PC-9 (cell line): ENCODE results near the gene HTR3D. TPM values are rescaled to one million over a fixed set of nuclear protein-coding genes. Genes with fewer than 3 reads are reported as not detected.

Experiments used
- BruUV-seq: library from RNA; stranded (reverse); fragments of 400-500 nt; replicated peaks from 2 replicates; lab custom pipeline; 2021; lab: Mats Ljungman, UMichigan
- CTCF ChIA-PET: fragments of 300-600 bp; sonication (Branson Sonifier 250); formaldehyde crosslinking; loops from one replicate; lab custom pipeline; 2022; ENCODE audit warnings: antibody characterized with exemption; lab: Charles Lee
- POLR2A ChIA-PET: fragments of 300-600 bp; sonication (Branson Sonifier 250); formaldehyde crosslinking; loops from one replicate; lab custom pipeline; 2022; ENCODE audit warnings: antibody characterized with exemption; ENCODE audit not compliant: unreplicated experiment; lab: Charles Lee
- DNase-seq, 2 experiments: peaks; one replicate each; pipeline versions ENCODE4 v3.0.0 to v3.0.0-alpha.2; 2015 to 2022; ENCODE audit warnings: mixed read lengths in 1 of 2
- H2AFZ ChIP-seq: fragments of 200-600 bp; sonication (generic); 2 replicates; pipeline ENCODE4 v1.8.1; 2017; ENCODE audit warnings: antibody characterized with exemption
- H3F3A ChIP-seq: fragments of 200-600 bp; sonication (generic); 2 replicates; pipeline ENCODE4 v1.8.1; 2017; ENCODE audit warnings: antibody characterized with exemption, mild to moderate bottlenecking, low read depth; ENCODE audit not compliant: insufficient read depth
- H3K27ac ChIP-seq: fragments of 200-600 bp; sonication (generic); 2 replicates; pipeline ENCODE4 v1.6.1; 2016; ENCODE audit warnings: mixed run types
- H3K27me3 ChIP-seq: fragments of 200-600 bp; sonication (generic); 2 replicates; pipeline ENCODE4 v1.6.1; 2016; ENCODE audit warnings: low read depth, mixed run types; ENCODE audit not compliant: insufficient read depth
- H3K36me3 ChIP-seq: fragments of 200-600 bp; sonication (generic); 2 replicates; pipeline ENCODE4 v1.6.1; 2016; ENCODE audit warnings: low read depth, mixed run types
- H3K4me1 ChIP-seq: fragments of 200-600 bp; sonication (generic); replicated peaks from 2 replicates; pipeline ENCODE4 v1.6.1; 2016; ENCODE audit warnings: mixed run types; ENCODE audit not compliant: insufficient read depth
- H3K4me2 ChIP-seq: fragments of 200-600 bp; sonication (generic); 2 replicates; pipeline ENCODE4 v1.6.1; 2017; ENCODE audit warnings: mixed run types
- H3K4me3 ChIP-seq: fragments of 200-600 bp; sonication (generic); 2 replicates; pipeline ENCODE4 v1.6.1; 2016; ENCODE audit warnings: mixed run types
- H3K79me2 ChIP-seq: fragments of 200-600 bp; sonication (generic); 2 replicates; pipeline ENCODE4 v1.6.1; 2017; ENCODE audit warnings: low read depth, mixed run types
- H3K9me2 ChIP-seq: fragments of 200-600 bp; sonication (generic); 2 replicates; pipeline ENCODE4 v1.8.1; 2017; ENCODE audit warnings: mild to moderate bottlenecking; ENCODE audit not compliant: insufficient read depth
- H3K9me3 ChIP-seq: fragments of 200-600 bp; sonication (generic); 2 replicates; pipeline ENCODE4 v1.8.1; 2016; ENCODE audit warnings: low read depth; ENCODE audit not compliant: insufficient read depth
- H4K20me1 ChIP-seq: fragments of 200-600 bp; sonication (generic); 2 replicates; pipeline ENCODE4 v1.8.1; 2017; ENCODE audit not compliant: insufficient read depth
- EZH2 ChIP-seq: fragments of 200-600 bp; sonication (generic); IDR thresholded peaks from 2 replicates; pipeline ENCODE4 v1.8.0; 2017; ENCODE audit warnings: antibody characterized with exemption, low read depth
- intact Hi-C: fragments of 100-400 bp; cut with micrococcal nuclease; formaldehyde crosslinking; loops from one replicate; pipeline ENCODE4 v1.10.0; 2022; ENCODE audit not compliant: unreplicated experiment
- total RNA-seq: library from RNA; stranded (reverse); gene quantifications from 2 replicates; pipeline ENCODE4 v1.2.3, GENCODE V29; 2021
- TF ChIP-seq, protein P1 (sequence below): fragments of 200-600 bp; sonication (generic); conservative IDR thresholded peaks from 2 replicates; pipeline ENCODE4 v1.6.1; 2017; ENCODE audit warnings: mixed run types, antibody characterized with exemption, mild to moderate bottlenecking, moderate library complexity

Gene HTR3D
- total RNA-seq, 1 experiment from 2014 or later: not detected

DNA sequence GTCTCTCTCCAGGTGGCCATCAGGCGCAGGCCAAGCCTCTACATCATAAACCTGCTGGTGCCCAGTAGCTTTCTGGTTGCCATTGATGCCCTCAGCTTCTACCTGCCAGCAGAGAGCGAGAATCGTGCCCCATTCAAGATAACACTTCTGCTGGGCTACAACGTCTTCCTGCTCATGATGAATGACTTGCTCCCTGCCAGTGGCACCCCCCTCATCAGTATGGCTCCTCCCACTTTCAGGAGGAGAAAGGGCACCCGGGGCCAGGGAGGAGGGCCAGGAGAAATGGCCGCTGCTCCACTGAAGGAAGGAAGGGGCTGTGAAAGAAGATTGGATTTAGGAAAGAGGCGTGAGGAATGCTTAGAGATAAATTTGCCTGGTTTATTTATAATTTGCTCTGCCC, 27.9 kb downstream of the HTR3D start:
- no peaks in the 10 kb centered on the region for H3K79me2 ChIP-seq
- no peak overlapping the region for H3K27ac ChIP-seq
- no peak for DNase-seq
- H3F3A ChIP-seq: no peaks in the 10 kb centered on the region
- no peak for TF ChIP-seq EZH2
- TF ChIP-seq, protein P1, sequence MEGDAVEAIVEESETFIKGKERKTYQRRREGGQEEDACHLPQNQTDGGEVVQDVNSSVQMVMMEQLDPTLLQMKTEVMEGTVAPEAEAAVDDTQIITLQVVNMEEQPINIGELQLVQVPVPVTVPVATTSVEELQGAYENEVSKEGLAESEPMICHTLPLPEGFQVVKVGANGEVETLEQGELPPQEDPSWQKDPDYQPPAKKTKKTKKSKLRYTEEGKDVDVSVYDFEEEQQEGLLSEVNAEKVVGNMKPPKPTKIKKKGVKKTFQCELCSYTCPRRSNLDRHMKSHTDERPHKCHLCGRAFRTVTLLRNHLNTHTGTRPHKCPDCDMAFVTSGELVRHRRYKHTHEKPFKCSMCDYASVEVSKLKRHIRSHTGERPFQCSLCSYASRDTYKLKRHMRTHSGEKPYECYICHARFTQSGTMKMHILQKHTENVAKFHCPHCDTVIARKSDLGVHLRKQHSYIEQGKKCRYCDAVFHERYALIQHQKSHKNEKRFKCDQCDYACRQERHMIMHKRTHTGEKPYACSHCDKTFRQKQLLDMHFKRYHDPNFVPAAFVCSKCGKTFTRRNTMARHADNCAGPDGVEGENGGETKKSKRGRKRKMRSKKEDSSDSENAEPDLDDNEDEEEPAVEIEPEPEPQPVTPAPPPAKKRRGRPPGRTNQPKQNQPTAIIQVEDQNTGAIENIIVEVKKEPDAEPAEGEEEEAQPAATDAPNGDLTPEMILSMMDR: no peak
- H3K36me3 ChIP-seq: no peaks in the 10 kb centered on the region
- no TSS peak for BruUV-seq
- H3K9me3 ChIP-seq: no peaks in the 10 kb centered on the region
- no peak overlapping the region for H3K4me3 ChIP-seq
- no peaks in the 10 kb centered on the region for H4K20me1 ChIP-seq
- ChIA-PET POLR2A (no interaction called here), CTCF (interaction anchor here (0.6 kb wide), 1 partner anchor 194 kb away, joined by 3 read pairs; no protein-coding TSS in a partner anchor)
- H2AFZ ChIP-seq: no peak overlapping the region
- no peaks in the 10 kb centered on the region for H3K9me2 ChIP-seq
- no peaks in the 10 kb centered on the region for H3K4me1 ChIP-seq
- H3K4me2 ChIP-seq: no peak overlapping the region
- intact Hi-C loops: no loop called here
- no peaks in the 10 kb centered on the region; the same call in 1 of the 2 replicates for H3K27me3 ChIP-seq

DNA sequence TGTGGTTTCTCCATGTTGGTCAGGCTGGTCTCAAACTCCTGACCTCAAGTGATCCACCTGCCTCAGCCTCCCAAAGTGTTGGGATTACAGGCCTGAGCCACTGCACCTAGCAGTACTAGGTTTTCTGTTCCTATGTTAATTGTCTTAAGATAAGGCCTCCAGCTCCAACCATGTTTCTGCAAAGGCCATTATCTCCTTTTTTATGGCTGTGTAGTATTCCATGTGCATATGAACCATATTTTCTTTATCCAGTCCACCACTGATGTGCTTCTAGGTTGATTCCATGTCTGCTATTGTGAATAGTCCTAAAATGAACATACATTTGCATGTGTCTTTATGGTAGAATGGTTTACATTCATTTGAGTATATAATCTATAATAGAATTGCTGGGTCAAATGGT, 31.1 kb downstream of the HTR3D start:
- H3K79me2 ChIP-seq: no peaks in the 10 kb centered on the region
- H3K9me3 ChIP-seq: no peaks in the 10 kb centered on the region
- no peak overlapping the region for H2AFZ ChIP-seq
- intact Hi-C loops: no loop called here
- no peaks in the 10 kb centered on the region for H3K4me1 ChIP-seq
- H3K36me3 ChIP-seq: no peaks in the 10 kb centered on the region
- H3K4me2 ChIP-seq: no peak overlapping the region
- no TSS peak for BruUV-seq
- no peak overlapping the region for H3K4me3 ChIP-seq
- no peaks in the 10 kb centered on the region for H3K27me3 ChIP-seq
- no peak for TF ChIP-seq EZH2
- TF ChIP-seq, protein P1: no peak
- no peak for DNase-seq
- POLR2A ChIA-PET: no interaction called here
- H4K20me1 ChIP-seq: no peaks in the 10 kb centered on the region
- H3K27ac ChIP-seq: no peak overlapping the region
- CTCF ChIA-PET: no interaction called here
- no peaks in the 10 kb centered on the region for H3F3A ChIP-seq
- no peaks in the 10 kb centered on the region for H3K9me2 ChIP-seq

DNA sequence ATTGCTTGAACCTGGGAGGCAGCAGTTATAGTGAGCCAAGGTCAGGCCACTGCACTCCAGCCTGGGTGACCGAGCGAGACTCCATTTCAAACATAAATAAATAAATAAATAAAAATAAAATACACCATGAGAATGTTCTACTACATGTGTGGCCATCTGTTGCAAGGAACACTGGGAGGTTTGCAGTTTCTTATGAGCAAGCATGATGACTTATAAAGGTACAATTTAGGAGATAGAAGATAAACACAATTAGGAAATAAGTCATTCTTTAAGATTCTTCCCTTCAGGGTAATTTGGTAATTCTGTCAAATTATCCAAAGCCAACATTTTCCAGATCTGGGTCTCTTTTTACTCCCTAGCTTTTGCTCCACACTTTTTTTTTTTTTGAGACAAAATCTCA, 34.7 kb downstream of the HTR3D start:
- H2AFZ ChIP-seq: no peak overlapping the region
- no TSS peak for BruUV-seq
- no peaks in the 10 kb centered on the region for H3K9me2 ChIP-seq
- no peak for DNase-seq
- TF ChIP-seq, protein P1: no peak
- no peak for TF ChIP-seq EZH2
- no peak overlapping the region for H3K27ac ChIP-seq
- H3K4me2 ChIP-seq: no peak overlapping the region
- H3K4me3 ChIP-seq: no peak overlapping the region
- ChIA-PET CTCF (no interaction called here), POLR2A (no interaction called here)
- intact Hi-C loops: no loop called here
- H3K27me3 ChIP-seq: no peaks in the 10 kb centered on the region
- no peaks in the 10 kb centered on the region for H3F3A ChIP-seq
- H4K20me1 ChIP-seq: no peaks in the 10 kb centered on the region
- H3K9me3 ChIP-seq: 0 out of 2 replicates have a peak, but pooled peaks cover 8% of the 10 kb centered on the region
- H3K4me1 ChIP-seq: no peaks in the 10 kb centered on the region
- no peaks in the 10 kb centered on the region for H3K36me3 ChIP-seq
- no peaks in the 10 kb centered on the region for H3K79me2 ChIP-seq
